H1 (cell line): ENCODE data around the gene MCM5. TPM values are rescaled to one million over a fixed set of nuclear protein-coding genes. Genes with fewer than 3 reads are reported as not detected.

Source experiments
- JUND ChIP-seq: IDR thresholded peaks from 2 replicates; pipeline ENCODE4 v1.6.1; 2011; ENCODE audit warnings: mild to moderate bottlenecking, improper control_type of control experiment, low read length
- polyA plus RNA-seq, 7 experiments: library from polyadenylated mRNA; depleted of rRNA in 3 of 7; stranded (reverse) in 5 of 7; unstranded in 2 of 7; fragments of >200 nt in 5 of 7; fragments of 200-250 nt in 2 of 7; gene quantifications; 1 replicate in 5 of 7; 2 replicates in 1 of 7; 4 replicates in 1 of 7; pipeline versions ENCODE4 v1.2.1 to v1.2.3, GENCODE V29; 2011 to 2013; ENCODE audit warnings: missing spikeins in 2 of 7, mixed read lengths in 2 of 7
- total RNA-seq: library from RNA; stranded (reverse); fragmentation: NEBNext Ultra II Directional; extraction: Animal tissue kit (Norgen Biotek cat#: 25700); gene quantifications from 2 replicates; pipeline ENCODE4 v1.2.1, GENCODE V29; 2021

MCM5 gene
- total and polyA plus RNA-seq, 2 of the 8 experiments (the other 6 are each of a cell fraction or from before 2014, with no cell fraction given): 210 to 305 TPM

GRCh38 chr22:35375526-35375925, 24.4 kb upstream of the MCM5 start (continued):
- no peak for TF ChIP-seq JUND
